Endothelial cell of umbilical vein (primary cell): ENCODE measurements around the gene ARHGEF7. TPM values are rescaled to one million over a fixed set of nuclear protein-coding genes. Genes with fewer than 3 reads are reported as not detected.

Experiments
- BruUV-seq: library from RNA; stranded (reverse); fragments of 400-500 nt; replicated peaks from 2 replicates; lab custom pipeline; 2021; lab: Mats Ljungman, UMichigan
- CTCF ChIA-PET: fragments of 300-600, 350-600 bp; sonication (Branson Sonifier 250); formaldehyde crosslinking; loops from one replicate; lab custom pipeline; 2021; ENCODE audit warnings: antibody characterized with exemption, inconsistent platforms; lab: Charles Lee
- POLR2A ChIA-PET: fragments of 300-600, 350-600 bp; sonication (Branson Sonifier 250); formaldehyde crosslinking; loops from one replicate; lab custom pipeline; 2021; ENCODE audit warnings: antibody characterized with exemption, inconsistent platforms; lab: Charles Lee
- DNase-seq: peaks from one replicate; pipeline ENCODE4 v3.0.0-alpha.2; 2011; ENCODE audit warnings: low read depth, low spot score
- FAIRE-seq: peaks from 2 replicates; lab custom pipeline; 2011; peaks lifted over from hg19 to GRCh38; lab: Jason Lieb, UNC
- H2AFZ ChIP-seq: 2 replicates; pipeline ENCODE4 v1.6.0; 2012; ENCODE audit warnings: low read depth, low read length, control low read depth, inconsistent platforms
- H3K27ac ChIP-seq: 2 replicates; pipeline ENCODE4 v1.5.1; 2011; ENCODE audit warnings: low read depth, mild to moderate bottlenecking, control low read depth, low read length, moderate library complexity; ENCODE audit not compliant: insufficient read depth
- H3K27me3 ChIP-seq, 2 experiments: 2 replicates each; pipeline versions ENCODE4 v1.6.0 to v1.6.1; 2011; ENCODE audit warnings: low read length in 2 of 2, mixed read lengths in 1 of 2; ENCODE audit not compliant: control insufficient read depth in 2 of 2, insufficient read depth in 2 of 2
- H3K36me3 ChIP-seq, 2 experiments: 2 replicates in 1 of 2; 3 replicates in 1 of 2; pipeline ENCODE4 v1.5.1; 2011; ENCODE audit warnings: low read length in 2 of 2, mild to moderate bottlenecking in 1 of 2, moderate library complexity in 1 of 2; ENCODE audit not compliant: control insufficient read depth in 2 of 2, insufficient read depth in 2 of 2; ENCODE audit errors: extremely low read depth in 1 of 2
- H3K4me1 ChIP-seq: 3 replicates; pipeline ENCODE4 v1.5.1; 2011; ENCODE audit warnings: mild to moderate bottlenecking, low read length; ENCODE audit not compliant: control insufficient read depth, insufficient read depth; ENCODE audit errors: extremely low read depth
- H3K4me2 ChIP-seq: 2 replicates; pipeline ENCODE4 v1.6.1; 2011; ENCODE audit warnings: low read length, control low read depth, mixed read lengths; ENCODE audit not compliant: insufficient read depth
- H3K4me3 ChIP-seq, 3 experiments: fragments of 200-600 bp in 1 of 3; sonication (generic), shearing (Covaris generic) in 1 of 3; replicated peaks in 1 of 3; 2 replicates each; pipeline ENCODE4 v1.5.1; 2011 to 2016; ENCODE audit warnings: control low read depth in 3 of 3, low read length in 3 of 3, mild to moderate bottlenecking in 2 of 3, inconsistent platforms in 1 of 3, low read depth in 1 of 3, moderate library complexity in 1 of 3; ENCODE audit not compliant: insufficient read depth in 1 of 3
- H3K79me2 ChIP-seq: 2 replicates; pipeline ENCODE4 v1.6.0; 2012; ENCODE audit warnings: low read length, inconsistent platforms; ENCODE audit not compliant: control insufficient read depth, insufficient read depth
- H3K9ac ChIP-seq: replicated peaks from 2 replicates; pipeline ENCODE3; 2011; ENCODE audit warnings: low read length, control low read depth; ENCODE audit not compliant: insufficient read depth; ENCODE audit errors: extremely low read depth
- H3K9me1 ChIP-seq: replicated peaks from 3 replicates; pipeline ENCODE4 v1.6.0; 2011; ENCODE audit warnings: mild to moderate bottlenecking, low read length; ENCODE audit not compliant: control insufficient read depth, insufficient read depth; ENCODE audit errors: extremely low read depth
- H3K9me3 ChIP-seq: replicated peaks from 2 replicates; pipeline ENCODE4 v1.5.1; 2012; ENCODE audit warnings: low read length, inconsistent platforms; ENCODE audit not compliant: control insufficient read depth, insufficient read depth
- H4K20me1 ChIP-seq: replicated peaks from 2 replicates; pipeline ENCODE3; 2011; ENCODE audit warnings: mild to moderate bottlenecking, low read length; ENCODE audit not compliant: control insufficient read depth, insufficient read depth; ENCODE audit errors: extremely low read depth
- CTCF ChIP-seq, 2 donors: IDR thresholded peaks; 1 replicate in 1 of 2; 2 replicates in 1 of 2; pipeline ENCODE4 v1.5.1; 2011; ENCODE audit warnings: low read length in 2 of 2, mild to moderate bottlenecking in 2 of 2, moderate library complexity in 2 of 2, control low read depth in 1 of 2, inconsistent platforms in 1 of 2, low read depth in 1 of 2; ENCODE audit not compliant: insufficient read depth in 1 of 2; ENCODE audit errors: extremely low read depth in 1 of 2
- EZH2 ChIP-seq: IDR thresholded peaks from 2 replicates; pipeline ENCODE4 v1.6.1; 2012; ENCODE audit warnings: borderline replicate concordance, low read depth, mild to moderate bottlenecking, moderate library complexity, low read length, inconsistent platforms; ENCODE audit not compliant: severe bottlenecking
- FOS ChIP-seq: IDR thresholded peaks from 2 replicates; pipeline ENCODE4 v1.6.1; 2011; ENCODE audit warnings: mild to moderate bottlenecking, low read length, moderate library complexity, borderline replicate concordance; ENCODE audit not compliant: insufficient read depth
- GATA2 ChIP-seq: IDR thresholded peaks from 2 replicates; pipeline ENCODE4 v1.7.0; 2011; ENCODE audit warnings: low read depth, mild to moderate bottlenecking, moderate library complexity, mixed read lengths, low read length; ENCODE audit not compliant: insufficient read length, insufficient read depth
- JUN ChIP-seq: IDR thresholded peaks from 2 replicates; pipeline ENCODE4 v1.6.1; 2011; ENCODE audit warnings: borderline replicate concordance, low read depth; ENCODE audit not compliant: insufficient read length, insufficient read depth
- MAX ChIP-seq: IDR thresholded peaks from 2 replicates; pipeline ENCODE4 v1.6.1; 2011; ENCODE audit not compliant: insufficient read depth, insufficient read length
- MYC ChIP-seq: IDR thresholded peaks from one replicate; pipeline ENCODE4 v1.6.1; 2011; ENCODE audit warnings: mild to moderate bottlenecking, low read depth, low read length
- POLR2A ChIP-seq: IDR thresholded peaks from 2 replicates; pipeline ENCODE4 v1.6.1; 2012; ENCODE audit warnings: low read depth, mild to moderate bottlenecking, control low read depth, low read length
- POLR2AphosphoS5 ChIP-seq: IDR thresholded peaks from 2 replicates; pipeline ENCODE4 v1.6.1; 2012; ENCODE audit warnings: low read depth, mild to moderate bottlenecking, control low read depth, low read length, moderate library complexity; ENCODE audit not compliant: insufficient read depth
- dilution Hi-C: fragments of 300-500 bp; cut with MboI; formaldehyde crosslinking; loops from one replicate; pipeline ENCODE4 v1.15.0; 2019; ENCODE audit warnings: low sequenced_read_pairs; ENCODE audit not compliant: extremely low pct_ligation_motif_present
- intact Hi-C: fragments of 100-400 bp; cut with micrococcal nuclease; formaldehyde crosslinking; loops from one replicate; pipeline ENCODE4 v1.10.0; 2022
- polyA plus RNA-seq, 4 experiments: library from polyadenylated mRNA; depleted of rRNA in 3 of 4; stranded (reverse) in 3 of 4; unstranded in 1 of 4; fragments of >200 nt; gene quantifications; 2 replicates each; pipeline versions ENCODE4 v1.2.1 to v1.2.3, GENCODE V29; 2011 to 2012; ENCODE audit warnings: missing spikeins in 1 of 4
- total RNA-seq: library from RNA; stranded (reverse); gene quantifications from 2 replicates; pipeline ENCODE4 v1.2.3, GENCODE V29; 2021

Gene ARHGEF7
- total and polyA plus RNA-seq, 2 donors (not counting 3 experiments of a cell fraction or from before 2014, with no cell fraction given) = 94.9 to 155 TPM

GRCh38 chr13:111319521-111319920 is 204.4 kb downstream of the ARHGEF7 start:
- DNase-seq (no peak), FAIRE-seq (no peak)
- Histone ChIP-seq H3K27me3 (no peaks in the 10 kb centered on the region), H3K27ac (no peak overlapping the region), H3K9me1 (no peaks in the 10 kb centered on the region), H3K9ac (no peak overlapping the region), H3K36me3 (no peaks in the 10 kb centered on the region), H2AFZ (no peak overlapping the region), H3K79me2 (no peaks in the 10 kb centered on the region), H4K20me1 (no peaks in the 10 kb centered on the region), H3K9me3 (no peaks in the 10 kb centered on the region), H3K4me1 (peaks cover 4% of the 10 kb centered on the region), H3K4me2 (no peak overlapping the region), H3K4me3 (no peak overlapping the region)
- intact Hi-C loops (no loop called here), dilution Hi-C loops (no loop called here)
- no TSS peak for BruUV-seq
- TF ChIP-seq POLR2A (no peak), MAX (no peak), POLR2AphosphoS5 (no peak), EZH2 (no peak), JUN (no peak), CTCF (IDR thresholded peaks at IDR 0.05; ENCODE audit: extremely low read depth in 1 of 2, insufficient read depth in 1 of 2, low read depth in 1 of 2, low read length in 2 of 2) (no peak), GATA2 (no peak), MYC (no peak), FOS (no peak)
- ChIA-PET CTCF (no interaction called here), POLR2A (no interaction called here)
